Measurements from ENCODE around the gene SLC2A1. TPM values are rescaled to one million over a fixed set of nuclear protein-coding genes. Genes with fewer than 3 reads are reported as not detected.
"Not testable (repeated sequence)": the region's sequence is repeated elsewhere in the genome, so short reads cannot be mapped to it uniquely, and the experiment has no call there.

The SLC2A1 gene
- polyA plus RNA-seq, 1 donor (not counting 4 experiments of a cell fraction or from before 2014, with no cell fraction given) = 689 TPM

GRCh38 chr1:42904434-42904833, 54.2 kb downstream of the SLC2A1 start:
- H3K4me3 ChIP-seq (ENCODE audit: control insufficient read depth in 2 of 3, extremely low read depth in 1 of 3, insufficient read depth in 2 of 3, low read depth in 1 of 3, low read length in 3 of 3) = no peak overlapping the region
- no peaks in the 10 kb centered on the region for H4K20me1 ChIP-seq (ENCODE audit: control insufficient read depth, extremely low read depth, insufficient read depth, low read length)
- no peaks in the 10 kb centered on the region for H3K9me3 ChIP-seq (ENCODE audit: control insufficient read depth, low read depth, low read length)
- H3K27me3 ChIP-seq (ENCODE audit: control insufficient read depth, extremely low read depth, insufficient read depth, low read length) = no peaks in the 10 kb centered on the region
- H3K27ac ChIP-seq (ENCODE audit: control insufficient read depth, insufficient read depth, low read length) = no peak overlapping the region
- H2AFZ ChIP-seq (ENCODE audit: control insufficient read depth, low read length) = no peak overlapping the region
- H3K79me2 ChIP-seq (ENCODE audit: control insufficient read depth, insufficient read depth, low read length) = no peaks in the 10 kb centered on the region
- FAIRE-seq (no peak), DNase-seq (ENCODE audit: low read depth, low spot score) (no peak)
- no peaks in the 10 kb centered on the region for H3K9me1 ChIP-seq (ENCODE audit: control insufficient read depth, extremely low read depth, insufficient read depth, low read length)
- H3K9ac ChIP-seq (ENCODE audit: control insufficient read depth, extremely low read depth, insufficient read depth, low read length) = no peak overlapping the region
- no peaks in the 10 kb centered on the region for H3K36me3 ChIP-seq (ENCODE audit: control insufficient read depth in 2 of 2, extremely low read depth in 1 of 2, insufficient read depth in 2 of 2, low read length in 2 of 2)
- TF ChIP-seq CTCF (optimal IDR thresholded peaks at IDR 0.05 in 1 of 3, IDR thresholded peaks at IDR 0.05 in 1 of 3, conservative IDR thresholded peaks at IDR 0.05 in 1 of 3; ENCODE audit: extremely low read depth in 1 of 3, insufficient read depth in 2 of 3, low read length in 3 of 3) (no peak), EZH2 (IDR thresholded peaks at IDR 0.05; ENCODE audit: low read length) (no peak)
- peaks cover 4% of the 10 kb centered on the region for H3K4me1 ChIP-seq (ENCODE audit: control insufficient read depth, extremely low read depth, insufficient read depth, low read length)
- dilution Hi-C loops (cut with MboI; ENCODE audit: extremely low pct_ligation_motif_present, low sequenced_read_pairs) = no loop called here
- H3K4me2 ChIP-seq (ENCODE audit: control insufficient read depth, extremely low read depth, insufficient read depth, low read depth, low read length) = no peak overlapping the region

- dilution Hi-C loops (cut with MboI; ENCODE audit: extremely low pct_ligation_motif_present, low sequenced_read_pairs); H3K9me3 ChIP-seq (ENCODE audit: control insufficient read depth, low read depth, low read length); DNase-seq (ENCODE audit: low read depth, low spot score); H3K27me3 ChIP-seq (ENCODE audit: control insufficient read depth, extremely low read depth, insufficient read depth, low read length); FAIRE-seq; H3K36me3 ChIP-seq (ENCODE audit: control insufficient read depth in 2 of 2, extremely low read depth in 1 of 2, insufficient read depth in 2 of 2, low read length in 2 of 2); H3K4me1 ChIP-seq (ENCODE audit: control insufficient read depth, extremely low read depth, insufficient read depth, low read length); H3K4me3 ChIP-seq (ENCODE audit: control insufficient read depth in 2 of 3, extremely low read depth in 1 of 3, insufficient read depth in 2 of 3, low read depth in 1 of 3, low read length in 3 of 3); H3K79me2 ChIP-seq (ENCODE audit: control insufficient read depth, insufficient read depth, low read length); H2AFZ ChIP-seq (ENCODE audit: control insufficient read depth, low read length); H3K4me2 ChIP-seq (ENCODE audit: control insufficient read depth, extremely low read depth, insufficient read depth, low read depth, low read length); H3K9me1 ChIP-seq (ENCODE audit: control insufficient read depth, extremely low read depth, insufficient read depth, low read length); H4K20me1 ChIP-seq (ENCODE audit: control insufficient read depth, extremely low read depth, insufficient read depth, low read length); H3K9ac ChIP-seq (ENCODE audit: control insufficient read depth, extremely low read depth, insufficient read depth, low read length); H3K27ac ChIP-seq (ENCODE audit: control insufficient read depth, insufficient read depth, low read length): not testable (repeated sequence)
Observed at GRCh38 chr1:42899960-42900359, 58.7 kb downstream of the SLC2A1 start.

- FAIRE-seq (no peak), DNase-seq (ENCODE audit: low read depth, low spot score) (no peak)
- dilution Hi-C loops (cut with MboI; ENCODE audit: extremely low pct_ligation_motif_present, low sequenced_read_pairs) = no loop called here
- Histone ChIP-seq H3K79me2 (ENCODE audit: control insufficient read depth, insufficient read depth, low read length) (no peaks in the 10 kb centered on the region), H3K4me1 (ENCODE audit: control insufficient read depth, extremely low read depth, insufficient read depth, low read length) (no peaks in the 10 kb centered on the region), H3K9ac (ENCODE audit: control insufficient read depth, extremely low read depth, insufficient read depth, low read length) (no peak overlapping the region), H2AFZ (ENCODE audit: control insufficient read depth, low read length) (no peak overlapping the region), H3K9me3 (ENCODE audit: control insufficient read depth, low read depth, low read length) (no peaks in the 10 kb centered on the region), H3K27ac (ENCODE audit: control insufficient read depth, insufficient read depth, low read length) (no peak overlapping the region), H3K4me2 (ENCODE audit: control insufficient read depth, extremely low read depth, insufficient read depth, low read depth, low read length) (no peak overlapping the region), H3K4me3 (ENCODE audit: control insufficient read depth in 2 of 3, extremely low read depth in 1 of 3, insufficient read depth in 2 of 3, low read depth in 1 of 3, low read length in 3 of 3) (no peak overlapping the region), H3K9me1 (ENCODE audit: control insufficient read depth, extremely low read depth, insufficient read depth, low read length) (no peaks in the 10 kb centered on the region), H3K27me3 (ENCODE audit: control insufficient read depth, extremely low read depth, insufficient read depth, low read length) (no peaks in the 10 kb centered on the region), H4K20me1 (ENCODE audit: control insufficient read depth, extremely low read depth, insufficient read depth, low read length) (no peaks in the 10 kb centered on the region), H3K36me3 (ENCODE audit: control insufficient read depth in 2 of 2, extremely low read depth in 1 of 2, insufficient read depth in 2 of 2, low read length in 2 of 2) (no peaks in the 10 kb centered on the region)
- no peak for TF ChIP-seq CTCF (optimal IDR thresholded peaks at IDR 0.05 in 1 of 3, IDR thresholded peaks at IDR 0.05 in 1 of 3, conservative IDR thresholded peaks at IDR 0.05 in 1 of 3; ENCODE audit: extremely low read depth in 1 of 3, insufficient read depth in 2 of 3, low read length in 3 of 3)
- TF ChIP-seq EZH2 (IDR thresholded peaks at IDR 0.05; ENCODE audit: low read length) = no peak
Observed at GRCh38 chr1:42891465-42892138, 67.1 kb downstream of the SLC2A1 start.
